IMR-90 (cell line): ENCODE data around the gene SAFB2. TPM values are rescaled to one million over a fixed set of nuclear protein-coding genes. Genes with fewer than 3 reads are reported as not detected.

Source experiments
- ATAC-seq: fragments of 200-7000 bp; cut with Tn5 transposase; 2 replicates; pipeline ENCODE4 v1.9.1; 2020; ENCODE audit warnings: low read depth, mild to moderate bottlenecking, moderate library complexity
- BruUV-seq: library from RNA; stranded (reverse); fragments of 400-500 nt; replicated peaks from 2 replicates; lab custom pipeline; 2021; lab: Mats Ljungman, UMichigan
- CTCF ChIA-PET: fragments of 300-600 bp; formaldehyde crosslinking; extraction: SDS; loops from one replicate; lab custom pipeline; 2021; ENCODE audit warnings: antibody characterized with exemption; lab: Yijun Ruan, JAX
- POLR2A ChIA-PET: fragments of 300-600 bp; sonication (Branson Sonifier 250); formaldehyde crosslinking; loops from one replicate; lab custom pipeline; 2022; ENCODE audit warnings: antibody characterized with exemption; ENCODE audit not compliant: unreplicated experiment; lab: Charles Lee
- DNase-seq: peaks from one replicate; pipeline ENCODE4 v3.0.0; 2013
- H2AFZ ChIP-seq: replicated peaks from 2 replicates; pipeline ENCODE3; 2013; ENCODE audit warnings: low read length, mild to moderate bottlenecking; ENCODE audit not compliant: poor library complexity
- H2AK5ac ChIP-seq: 2 replicates; pipeline ENCODE4 v1.6.1; 2013; ENCODE audit warnings: low read depth, low read length, inconsistent platforms
- H2AK9ac ChIP-seq: replicated peaks from 2 replicates; pipeline ENCODE3; 2013; ENCODE audit warnings: mild to moderate bottlenecking, low read depth, low read length, moderate library complexity; ENCODE audit not compliant: poor library complexity
- H2BK120ac ChIP-seq: 2 replicates; pipeline ENCODE4 v1.6.1; 2013; ENCODE audit warnings: low read depth, low read length, inconsistent platforms
- H2BK15ac ChIP-seq: 3 replicates; pipeline ENCODE4 v1.6.1; 2013; ENCODE audit warnings: low read depth, low read length, inconsistent platforms
- H2BK20ac ChIP-seq: 2 replicates; pipeline ENCODE4 v1.6.1; 2013; ENCODE audit warnings: low read depth, mild to moderate bottlenecking, inconsistent platforms, low read length, moderate library complexity
- H2BK5ac ChIP-seq: 2 replicates; pipeline ENCODE4 v1.6.1; 2013; ENCODE audit warnings: mild to moderate bottlenecking, low read depth, low read length, inconsistent platforms; ENCODE audit not compliant: poor library complexity, severe bottlenecking
- H3K14ac ChIP-seq: replicated peaks from 2 replicates; pipeline ENCODE4 v1.6.1; 2013; ENCODE audit warnings: low read depth, low read length, inconsistent platforms
- H3K18ac ChIP-seq: 2 replicates; pipeline ENCODE4 v1.6.1; 2013; ENCODE audit warnings: low read depth, low read length, control low read depth
- H3K23ac ChIP-seq: 2 replicates; pipeline ENCODE4 v1.6.1; 2013; ENCODE audit warnings: low read depth, low read length, inconsistent platforms
- H3K27ac ChIP-seq: 2 replicates; pipeline ENCODE4 v1.5.1; 2013; ENCODE audit warnings: mild to moderate bottlenecking, control low read depth, low read length; ENCODE audit not compliant: insufficient read depth
- H3K27me3 ChIP-seq: 2 replicates; pipeline ENCODE4 v1.6.1; 2013; ENCODE audit warnings: low read length; ENCODE audit not compliant: control insufficient read depth, insufficient read depth
- H3K36me3 ChIP-seq: 2 replicates; pipeline ENCODE4 v1.6.1; 2013; ENCODE audit warnings: low read length, mixed read lengths; ENCODE audit not compliant: control insufficient read depth, insufficient read depth
- H3K4ac ChIP-seq: 2 replicates; pipeline ENCODE4 v1.6.1; 2013; ENCODE audit warnings: low read depth, low read length, inconsistent platforms
- H3K4me1 ChIP-seq: 2 replicates; pipeline ENCODE4 v1.6.1; 2013; ENCODE audit warnings: low read length, mixed read lengths; ENCODE audit not compliant: control insufficient read depth, insufficient read depth
- H3K4me2 ChIP-seq: 2 replicates; pipeline ENCODE4 v1.6.1; 2013; ENCODE audit warnings: low read depth, mild to moderate bottlenecking, control low read depth, low read length, moderate library complexity
- H3K4me3 ChIP-seq: 2 replicates; pipeline ENCODE4 v1.5.1; 2013; ENCODE audit warnings: low read depth, mild to moderate bottlenecking, control low read depth, low read length, moderate library complexity; ENCODE audit not compliant: insufficient read depth
- H3K56ac ChIP-seq: 2 replicates; pipeline ENCODE4 v1.6.1; 2013; ENCODE audit warnings: low read length, inconsistent platforms; ENCODE audit not compliant: insufficient read depth; ENCODE audit errors: extremely low read depth
- H3K79me1 ChIP-seq, 2 experiments: 2 replicates each; pipeline ENCODE4 v1.6.1; 2013; ENCODE audit warnings: low read length in 2 of 2, inconsistent platforms in 1 of 2, low read depth in 1 of 2
- H3K9ac ChIP-seq: 2 replicates; pipeline ENCODE4 v1.6.1; 2013; ENCODE audit warnings: low read depth, low read length, control low read depth
- H3K9me1 ChIP-seq: 2 replicates; pipeline ENCODE4 v1.6.1; 2013; ENCODE audit warnings: low read length, inconsistent platforms; ENCODE audit not compliant: insufficient read depth
- H3K9me3 ChIP-seq: 2 replicates; pipeline ENCODE4 v1.6.1; 2013; ENCODE audit warnings: low read length; ENCODE audit not compliant: control insufficient read depth, insufficient read depth
- H4K20me1 ChIP-seq: 2 replicates; pipeline ENCODE4 v1.6.1; 2013; ENCODE audit warnings: low read length, inconsistent platforms; ENCODE audit not compliant: insufficient read depth
- H4K5ac ChIP-seq: 2 replicates; pipeline ENCODE4 v1.6.1; 2013; ENCODE audit warnings: mild to moderate bottlenecking, low read depth, low read length, control low read depth
- H4K8ac ChIP-seq, 2 experiments: 2 replicates each; pipeline ENCODE4 v1.6.1; 2013; ENCODE audit warnings: low read depth in 2 of 2, low read length in 2 of 2, control low read depth in 1 of 2, inconsistent platforms in 1 of 2
- H4K91ac ChIP-seq: 2 replicates; pipeline ENCODE4 v1.6.1; 2013; ENCODE audit warnings: low read depth, low read length, inconsistent platforms; ENCODE audit not compliant: insufficient read depth
- BHLHE40 ChIP-seq: fragments of 150-350 bp; IDR thresholded peaks from 2 replicates; pipeline ENCODE4 v1.6.1; 2016; ENCODE audit warnings: mild to moderate bottlenecking, low read depth, low read length
- CEBPB ChIP-seq: IDR thresholded peaks from 2 replicates; pipeline ENCODE4 v1.6.1; 2012; ENCODE audit warnings: low read depth, low read length, improper control_type of control experiment
- CHD1 ChIP-seq: IDR thresholded peaks from 2 replicates; pipeline ENCODE4 v1.6.1; 2012; ENCODE audit warnings: low read depth, low read length, improper control_type of control experiment
- CTCF ChIP-seq: conservative IDR thresholded peaks from 2 replicates; pipeline ENCODE4 v1.5.1; 2012; ENCODE audit warnings: mild to moderate bottlenecking, low read depth, low read length, improper control_type of control experiment
- ELK1 ChIP-seq: fragments of 150-350 bp; IDR thresholded peaks from 2 replicates; pipeline ENCODE4 v1.6.1; 2016; ENCODE audit warnings: low read depth, mild to moderate bottlenecking, low read length, moderate library complexity, borderline replicate concordance
- FOS ChIP-seq: fragments of 150-350 bp; IDR thresholded peaks from 2 replicates; pipeline ENCODE4 v1.6.1; 2016; ENCODE audit warnings: low read depth, low read length
- MAFK ChIP-seq: IDR thresholded peaks from 2 replicates; pipeline ENCODE4 v1.6.1; 2012; ENCODE audit warnings: low read depth, low read length, improper control_type of control experiment
- MAZ ChIP-seq: IDR thresholded peaks from 2 replicates; pipeline ENCODE4 v1.6.1; 2012; ENCODE audit warnings: low read depth, mild to moderate bottlenecking, low read length, improper control_type of control experiment, moderate library complexity, borderline replicate concordance
- MXI1 ChIP-seq: IDR thresholded peaks from 2 replicates; pipeline ENCODE4 v1.6.1; 2012; ENCODE audit warnings: low read depth, mild to moderate bottlenecking, low read length, moderate library complexity, borderline replicate concordance
- NFE2L2 ChIP-seq: fragments of 150-350 bp; IDR thresholded peaks from 2 replicates; pipeline ENCODE4 v1.6.1; 2016; ENCODE audit warnings: low read depth, mild to moderate bottlenecking, low read length
- POLR2A ChIP-seq: IDR thresholded peaks from 2 replicates; pipeline ENCODE4 v1.6.1; 2012; ENCODE audit warnings: mild to moderate bottlenecking, low read depth, low read length
- RAD21 ChIP-seq: IDR thresholded peaks from 2 replicates; pipeline ENCODE4 v1.6.1; 2012; ENCODE audit warnings: low read length, improper control_type of control experiment
- RCOR1 ChIP-seq: IDR thresholded peaks from 2 replicates; pipeline ENCODE4 v1.6.1; 2012; ENCODE audit warnings: mild to moderate bottlenecking, low read length, improper control_type of control experiment; ENCODE audit not compliant: insufficient replicate concordance
- RFX5 ChIP-seq: IDR thresholded peaks from 2 replicates; pipeline ENCODE4 v1.8.0; 2012; ENCODE audit warnings: low read depth, mild to moderate bottlenecking, low read length, moderate library complexity
- USF2 ChIP-seq: fragments of 150-350 bp; IDR thresholded peaks from 2 replicates; pipeline ENCODE4 v1.6.1; 2017; ENCODE audit warnings: mild to moderate bottlenecking, antibody characterized with exemption, low read length, low read depth
- WGBS, 2 experiments: methylation state at CpG; one replicate each; pipeline versions ENCODE4 v1.1.5 to v1.1.7; 2013; ENCODE audit warnings: missing lambda C conversion rate in 2 of 2; ENCODE audit not compliant: insufficient read length in 1 of 2; ENCODE audit errors: extremely low coverage in 2 of 2; 5-methylcytosine and 5-hydroxymethylcytosine counted together
- dilution Hi-C: fragments of 300-500 bp; cut with HindIII; formaldehyde crosslinking; loops from one replicate; pipeline ENCODE4 v1.14.3; 2018; ENCODE audit warnings: low sequenced_read_pairs; ENCODE audit not compliant: unreplicated experiment
- in situ Hi-C: fragments of 300-500 bp; cut with MboI; formaldehyde crosslinking; loops from 3 replicates; pipeline ENCODE4 v1.14.3; 2019; ENCODE audit warnings: low sequenced_read_pairs, inconsistent platforms, mixed read lengths
- intact Hi-C: fragments of 100-400 bp; cut with micrococcal nuclease; formaldehyde crosslinking; loops from 2 replicates; pipeline ENCODE4 v1.10.0; 2022
- polyA plus RNA-seq, 3 experiments: library from polyadenylated mRNA; depleted of rRNA; stranded (reverse); fragments of >200 nt; gene quantifications; 2 replicates each; pipeline ENCODE4 v1.2.3, GENCODE V29; 2012; ENCODE audit warnings: low replicate concordance in 1 of 3
- total RNA-seq: library from RNA; depleted of rRNA; stranded (reverse); fragments of >200 nt; gene quantifications from 2 replicates; pipeline ENCODE4 v1.2.3, GENCODE V29; 2012

SAFB2 gene
- total and polyA plus RNA-seq, 2 of the 4 experiments (the other 2 are of a cell fraction): 11.8 to 26.2 TPM

- BruUV-seq: no TSS peak
- H3K79me1 ChIP-seq: peaks cover 3 to 44% of the 10 kb centered on the region in 2 experiments; a peak in 2 of 4 replicates
- H2BK120ac ChIP-seq: no peak overlapping the region
- H3K14ac ChIP-seq: no peak overlapping the region
- 86% methylated on average over 6 of the region's 11 CpGs; no CpG with 5 or more reads in 1 of the 2 experiments for WGBS, 2 experiments
- H2AK9ac ChIP-seq: no peak overlapping the region
- no peaks in the 10 kb centered on the region for H3K9me3 ChIP-seq
- no peak overlapping the region for H4K8ac ChIP-seq
- H3K4me3 ChIP-seq: no peak overlapping the region
- H2BK20ac ChIP-seq: no peak overlapping the region
- H4K5ac ChIP-seq: no peak overlapping the region
- POLR2A ChIA-PET: no interaction called here
- H3K27ac ChIP-seq: no peak overlapping the region
- H2BK5ac ChIP-seq: no peak overlapping the region
- H4K91ac ChIP-seq: no peak overlapping the region
- H3K23ac ChIP-seq: no peak overlapping the region
- TF ChIP-seq RCOR1: no peak
- no peak for TF ChIP-seq CTCF
- no peak for TF ChIP-seq BHLHE40
- no peak for TF ChIP-seq ELK1
- no peak for TF ChIP-seq CHD1
- TF ChIP-seq MAFK: no peak
- no peak for TF ChIP-seq USF2
- no peak for TF ChIP-seq FOS
- TF ChIP-seq CEBPB: no peak
- no peak for TF ChIP-seq RAD21
- TF ChIP-seq MAZ: no peak
- no peak for TF ChIP-seq NFE2L2
- no peak for TF ChIP-seq POLR2A
- TF ChIP-seq MXI1: no peak
- TF ChIP-seq RFX5: no peak
- ATAC-seq: no peak
- H2AFZ ChIP-seq: no peak overlapping the region
- DNase-seq: no peak
- no peaks in the 10 kb centered on the region for H3K4me1 ChIP-seq
- dilution Hi-C loops: no loop called here
- peaks cover 31% of the 10 kb centered on the region for H4K20me1 ChIP-seq
- H2AK5ac ChIP-seq: no peak overlapping the region
- H2BK15ac ChIP-seq: no peak overlapping the region
- intact Hi-C loops: loop anchor here (5.0 kb wide), 1 partner anchor 47 kb away; the partner anchor contains the start of genes SAFB and SAFB2
- H3K36me3 ChIP-seq: peaks cover 56% of the 10 kb centered on the region
- in situ Hi-C loops: no loop called here
- no peak overlapping the region for H3K9ac ChIP-seq
- no peak overlapping the region for H3K4me2 ChIP-seq
- CTCF ChIA-PET: no interaction called here
- H3K9me1 ChIP-seq: 0 out of 2 replicates have a peak, but pooled peaks cover 6% of the 10 kb centered on the region
- no peak overlapping the region for H3K4ac ChIP-seq
- H3K56ac ChIP-seq: no peak overlapping the region
- no peaks in the 10 kb centered on the region for H3K27me3 ChIP-seq
- no peak overlapping the region for H3K18ac ChIP-seq
Measured at GRCh38 chr19:5669212-5669611, 46.6 kb upstream of the SAFB2 start.
